ENCODE measurements around the gene CDK5. TPM values are rescaled to one million over a fixed set of nuclear protein-coding genes. Genes with fewer than 3 reads are reported as not detected.

CDK5 gene
- total and polyA plus RNA-seq, 2 donors (not counting 1 experiment from before 2014, with no cell fraction given), result 8.2 to 8.4 TPM

DNA sequence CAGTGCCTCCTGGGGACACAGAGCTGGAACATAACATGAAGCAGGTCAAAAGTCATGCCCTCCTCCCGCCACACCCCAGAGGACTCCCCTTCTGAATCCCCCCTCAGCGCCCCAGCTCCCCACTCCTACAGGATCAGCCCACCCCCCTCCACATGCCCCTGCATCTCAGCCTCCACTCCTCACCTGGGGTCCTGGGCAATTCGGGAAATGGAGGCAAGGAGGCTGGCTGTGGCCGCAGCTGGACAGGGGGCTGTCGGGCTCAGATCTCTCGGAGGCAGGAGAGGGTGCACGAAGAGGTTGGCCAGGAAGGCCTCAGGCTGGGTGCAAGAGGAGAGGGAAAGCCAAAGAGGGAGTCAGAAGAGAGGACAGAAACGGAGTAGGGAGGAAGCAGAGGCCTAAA lies 41.2 kb downstream of the CDK5 start:
- no peaks in the 10 kb centered on the region for H3K9me3 Mint-ChIP-seq (ENCODE audit: insufficient read depth)
- Histone ChIP-seq H3K9ac (ENCODE audit: low read length) (no peak overlapping the region), H3K79me2 (ENCODE audit: control insufficient read depth, insufficient read depth, low read length) (no peaks in the 10 kb centered on the region), H3K4me3 (ENCODE audit: control extremely low read depth in 1 of 5, extremely low read depth in 1 of 5, insufficient read depth in 1 of 5, low read depth in 2 of 5, low read length in 4 of 5) (no peak overlapping the region), H3K27ac (ENCODE audit: low read length in 2 of 2) (no peak overlapping the region), H3K4me2 (replicated peaks; ENCODE audit: low read depth, low read length, poor library complexity, severe bottlenecking) (no peak overlapping the region), H3K9me3 (ENCODE audit: control extremely low read depth in 1 of 3, control insufficient read depth in 2 of 3, insufficient read depth in 1 of 3, low read length in 2 of 3) (peaks cover 0 to 28% (median 0%) of the 10 kb centered on the region in 3 donors), H2AFZ (ENCODE audit: insufficient read depth, low read depth, low read length, poor library complexity, severe bottlenecking) (no peak overlapping the region), H3K27me3 (replicated peaks in 1 of 4; ENCODE audit: control extremely low read depth in 1 of 4, control insufficient read depth in 3 of 4, insufficient read depth in 4 of 4, low read length in 3 of 4) (peaks cover 0 to 41% (median 18%) of the 10 kb centered on the region in 4 experiments), H4K20me1 (ENCODE audit: control insufficient read depth, insufficient read depth, low read length, poor library complexity, severe bottlenecking) (no peaks in the 10 kb centered on the region), H3K36me3 (replicated peaks in 1 of 2; ENCODE audit: control extremely low read depth in 1 of 2, control insufficient read depth in 1 of 2, extremely low read depth in 1 of 2, insufficient read depth in 2 of 2, low read length in 1 of 2) (no peaks in the 10 kb centered on the region), H3K4me1 (ENCODE audit: control insufficient read depth in 2 of 2, insufficient read depth in 2 of 2, low read length in 2 of 2) (peaks cover 36 to 48% of the 10 kb centered on the region in 2 donors)
- ChIA-PET CTCF (interaction anchor here (1.0 to 1.5 kb wide), 3 partner anchors 8 to 118 kb away, joined by 3 read pairs; no protein-coding TSS in a partner anchor), POLR2A (no interaction called here)
- TF ChIP-seq, protein P1, sequence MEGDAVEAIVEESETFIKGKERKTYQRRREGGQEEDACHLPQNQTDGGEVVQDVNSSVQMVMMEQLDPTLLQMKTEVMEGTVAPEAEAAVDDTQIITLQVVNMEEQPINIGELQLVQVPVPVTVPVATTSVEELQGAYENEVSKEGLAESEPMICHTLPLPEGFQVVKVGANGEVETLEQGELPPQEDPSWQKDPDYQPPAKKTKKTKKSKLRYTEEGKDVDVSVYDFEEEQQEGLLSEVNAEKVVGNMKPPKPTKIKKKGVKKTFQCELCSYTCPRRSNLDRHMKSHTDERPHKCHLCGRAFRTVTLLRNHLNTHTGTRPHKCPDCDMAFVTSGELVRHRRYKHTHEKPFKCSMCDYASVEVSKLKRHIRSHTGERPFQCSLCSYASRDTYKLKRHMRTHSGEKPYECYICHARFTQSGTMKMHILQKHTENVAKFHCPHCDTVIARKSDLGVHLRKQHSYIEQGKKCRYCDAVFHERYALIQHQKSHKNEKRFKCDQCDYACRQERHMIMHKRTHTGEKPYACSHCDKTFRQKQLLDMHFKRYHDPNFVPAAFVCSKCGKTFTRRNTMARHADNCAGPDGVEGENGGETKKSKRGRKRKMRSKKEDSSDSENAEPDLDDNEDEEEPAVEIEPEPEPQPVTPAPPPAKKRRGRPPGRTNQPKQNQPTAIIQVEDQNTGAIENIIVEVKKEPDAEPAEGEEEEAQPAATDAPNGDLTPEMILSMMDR (IDR thresholded peaks at IDR 0.05), result no peak
- TF ChIP-seq EZH2 (IDR thresholded peaks at IDR 0.05; ENCODE audit: borderline replicate concordance, insufficient read depth, low read depth, low read length, poor library complexity, severe bottlenecking), result no peak
- ATAC-seq (ENCODE audit: low read depth) (no peak), DNase-seq (no peak)
- H3K4me3 Mint-ChIP-seq, result no peak overlapping the region
- H3K27ac Mint-ChIP-seq, result no peak overlapping the region
- intact Hi-C loops (cut with micrococcal nuclease), result no loop called here
- peaks cover 29% of the 10 kb centered on the region for H3K27me3 Mint-ChIP-seq
- 89% methylated on average over 7 of the region's 8 CpGs for WGBS (ENCODE audit: insufficient coverage)
- peaks cover 53% of the 10 kb centered on the region for H3K4me1 Mint-ChIP-seq

DNA sequence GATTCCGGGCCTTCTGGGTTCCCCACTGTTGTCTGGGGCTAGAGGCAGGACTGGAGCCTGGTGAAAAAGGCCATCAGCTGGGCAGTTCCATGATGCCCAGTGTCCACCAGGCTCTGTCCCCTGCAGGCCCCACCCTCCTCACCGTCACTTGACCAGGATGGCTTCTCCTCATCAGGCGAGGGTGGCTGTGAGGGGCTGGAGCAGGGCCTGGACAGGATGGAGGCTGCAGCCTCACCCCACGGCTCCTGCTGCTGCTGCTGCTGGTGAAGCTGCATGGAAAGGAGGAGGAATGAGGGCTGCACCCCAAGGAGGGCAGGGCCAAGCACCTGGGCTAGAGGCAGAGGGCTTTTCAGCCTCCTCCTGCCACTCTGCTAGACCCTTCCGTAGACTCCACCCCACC lies 41.7 kb downstream of the CDK5 start:
- no peak for ATAC-seq (ENCODE audit: low read depth)
- Mint-ChIP-seq H3K27me3 (peaks cover 23% of the 10 kb centered on the region), H3K27ac (peak overlapping the region; percentile 50), H3K9me3 (ENCODE audit: insufficient read depth) (no peaks in the 10 kb centered on the region), H3K4me1 (peaks cover 53% of the 10 kb centered on the region), H3K4me3 (no peak overlapping the region)
- no peak overlapping the region for H3K9ac ChIP-seq (ENCODE audit: low read length)
- H3K79me2 ChIP-seq (ENCODE audit: control insufficient read depth, insufficient read depth, low read length), result no peaks in the 10 kb centered on the region
- peaks cover 0 to 36% (median 16%) of the 10 kb centered on the region in 4 experiments for H3K27me3 ChIP-seq (replicated peaks in 1 of 4; ENCODE audit: control extremely low read depth in 1 of 4, control insufficient read depth in 3 of 4, insufficient read depth in 4 of 4, low read length in 3 of 4)
- TF ChIP-seq EZH2 (IDR thresholded peaks at IDR 0.05; ENCODE audit: borderline replicate concordance, insufficient read depth, low read depth, low read length, poor library complexity, severe bottlenecking), result no peak
- TF ChIP-seq, protein P1 (IDR thresholded peaks at IDR 0.05), result no peak
- CTCF ChIA-PET, result interaction anchor here (1.3 to 1.5 kb wide), 2 partner anchors 10 to 118 kb away, joined by 3 read pairs; no protein-coding TSS in a partner anchor
- H3K36me3 ChIP-seq (replicated peaks in 1 of 2; ENCODE audit: control extremely low read depth in 1 of 2, control insufficient read depth in 1 of 2, extremely low read depth in 1 of 2, insufficient read depth in 2 of 2, low read length in 1 of 2), result no peaks in the 10 kb centered on the region
- WGBS (ENCODE audit: insufficient coverage), result 92% methylated on average over 3 of the region's 5 CpGs
- H3K9me3 ChIP-seq (ENCODE audit: control extremely low read depth in 1 of 3, control insufficient read depth in 2 of 3, insufficient read depth in 1 of 3, low read length in 2 of 3), result peaks cover 0 to 28% (median 0%) of the 10 kb centered on the region in 3 donors
- intact Hi-C loops (cut with micrococcal nuclease), result no loop called here
- H3K4me1 ChIP-seq (ENCODE audit: control insufficient read depth in 2 of 2, insufficient read depth in 2 of 2, low read length in 2 of 2), result peaks cover 36 to 50% of the 10 kb centered on the region in 2 donors
- H3K27ac ChIP-seq (ENCODE audit: low read length in 2 of 2), result no peak overlapping the region
- POLR2A ChIA-PET, result no interaction called here
- no peak for DNase-seq
- H2AFZ ChIP-seq (ENCODE audit: insufficient read depth, low read depth, low read length, poor library complexity, severe bottlenecking), result no peak overlapping the region
- H3K4me2 ChIP-seq (replicated peaks; ENCODE audit: low read depth, low read length, poor library complexity, severe bottlenecking), result no peak overlapping the region
- no peaks in the 10 kb centered on the region for H4K20me1 ChIP-seq (ENCODE audit: control insufficient read depth, insufficient read depth, low read length, poor library complexity, severe bottlenecking)
- H3K4me3 ChIP-seq (ENCODE audit: control extremely low read depth in 1 of 5, extremely low read depth in 1 of 5, insufficient read depth in 1 of 5, low read depth in 2 of 5, low read length in 4 of 5), result no peak overlapping the region
